Occipital lobe (tissue), 3 donors: ENCODE results near the gene FAM210A. TPM values are rescaled to one million over a fixed set of nuclear protein-coding genes. Genes with fewer than 3 reads are reported as not detected.

ENCODE experiments used
- DNase-seq: peaks from one replicate; lab custom pipeline; 2025; lab: John Stamatoyannopoulos, UW
- small RNA-seq: library from RNA; depleted of rRNA; stranded (forward); fragments of <200 nt; gene quantifications from one replicate; pipeline ENCODE3, GENCODE V24; 2014
- total RNA-seq: library from RNA; depleted of rRNA; stranded (reverse); fragments of >200 nt; gene quantifications from one replicate; pipeline ENCODE4 v1.2.3, GENCODE V29; 2014

FAM210A gene
- total RNA-seq, 1 donor from 2014 or later = 31.8 TPM

DNA sequence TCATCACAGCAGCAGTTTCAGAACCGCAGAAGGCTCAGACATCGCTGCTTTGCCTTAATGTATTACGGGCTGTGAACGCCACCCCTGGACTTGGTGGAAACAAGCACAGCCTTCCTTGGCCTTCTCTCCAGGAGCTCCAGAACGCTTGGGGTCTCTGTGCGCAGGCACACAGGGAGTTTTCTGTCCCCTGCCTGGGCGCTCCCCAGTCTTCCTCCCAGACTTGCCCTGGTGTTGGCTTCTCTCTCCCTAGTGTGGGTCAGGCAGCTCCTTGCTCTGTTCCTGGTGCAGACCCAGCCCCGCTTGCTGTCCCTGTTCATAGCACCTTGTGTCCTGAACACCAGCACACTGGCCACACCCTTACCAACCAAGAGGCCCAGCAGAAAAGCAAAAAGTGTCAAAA is 103.6 kb downstream of the FAM210A start:
- DNase-seq = no peak

DNA sequence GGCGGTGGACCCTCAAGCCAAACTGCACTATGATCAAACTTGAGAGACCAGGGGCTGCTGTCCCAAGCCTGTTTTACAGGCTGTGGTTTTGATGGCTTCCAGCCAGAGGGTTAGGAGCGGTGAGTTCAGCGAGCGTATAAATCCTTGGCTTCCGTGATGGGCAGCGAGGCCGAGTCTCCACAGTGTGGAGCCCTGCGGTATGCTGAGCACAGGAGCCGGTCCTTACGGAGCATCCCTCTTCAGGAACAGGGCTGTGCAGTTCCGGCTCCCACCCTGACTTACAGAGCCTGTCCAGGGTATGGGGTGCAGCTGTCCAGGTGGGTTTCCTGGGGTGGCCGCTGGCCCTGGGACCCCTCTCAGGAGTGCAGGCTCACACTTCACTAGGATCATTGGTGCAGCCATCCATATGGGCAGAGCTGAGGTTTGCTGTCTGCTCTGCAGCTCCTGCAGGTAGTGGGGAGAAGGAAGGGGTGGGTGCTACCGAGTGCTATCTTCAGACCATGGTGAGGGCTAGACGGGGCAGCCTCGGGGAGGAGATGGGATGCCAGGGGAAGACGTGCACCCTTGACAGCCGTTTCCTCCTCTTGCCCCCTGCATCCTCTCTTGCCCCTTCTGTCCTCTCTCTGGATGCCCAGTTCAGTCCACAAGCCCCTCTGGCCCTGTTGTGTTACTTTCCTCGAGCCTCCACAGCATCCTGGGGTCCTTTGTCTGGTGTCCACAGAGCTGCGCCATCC is 104.3 kb downstream of the FAM210A start:
- DNase-seq = no peak

DNA sequence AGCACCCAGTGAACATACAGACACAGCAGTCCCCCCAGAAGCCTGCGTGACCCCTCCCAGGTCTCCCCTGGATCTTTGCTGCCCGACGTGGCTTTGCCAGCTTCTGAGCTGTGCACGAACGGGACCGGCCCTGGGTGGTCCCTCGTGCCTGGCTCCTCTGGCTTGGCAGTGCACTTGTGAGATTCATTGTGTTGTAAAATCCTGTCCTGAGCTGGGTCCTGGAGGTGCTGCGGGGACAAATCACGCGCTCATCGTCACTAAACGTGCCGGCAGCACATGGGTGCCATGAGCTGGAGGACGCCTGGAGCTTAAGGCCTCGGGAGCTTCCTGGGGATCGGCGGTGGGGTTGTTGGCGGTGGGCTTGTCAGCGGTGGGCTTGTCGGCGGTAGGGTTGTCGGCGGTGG is 104.9 kb downstream of the FAM210A start:
- DNase-seq = no peak

DNA sequence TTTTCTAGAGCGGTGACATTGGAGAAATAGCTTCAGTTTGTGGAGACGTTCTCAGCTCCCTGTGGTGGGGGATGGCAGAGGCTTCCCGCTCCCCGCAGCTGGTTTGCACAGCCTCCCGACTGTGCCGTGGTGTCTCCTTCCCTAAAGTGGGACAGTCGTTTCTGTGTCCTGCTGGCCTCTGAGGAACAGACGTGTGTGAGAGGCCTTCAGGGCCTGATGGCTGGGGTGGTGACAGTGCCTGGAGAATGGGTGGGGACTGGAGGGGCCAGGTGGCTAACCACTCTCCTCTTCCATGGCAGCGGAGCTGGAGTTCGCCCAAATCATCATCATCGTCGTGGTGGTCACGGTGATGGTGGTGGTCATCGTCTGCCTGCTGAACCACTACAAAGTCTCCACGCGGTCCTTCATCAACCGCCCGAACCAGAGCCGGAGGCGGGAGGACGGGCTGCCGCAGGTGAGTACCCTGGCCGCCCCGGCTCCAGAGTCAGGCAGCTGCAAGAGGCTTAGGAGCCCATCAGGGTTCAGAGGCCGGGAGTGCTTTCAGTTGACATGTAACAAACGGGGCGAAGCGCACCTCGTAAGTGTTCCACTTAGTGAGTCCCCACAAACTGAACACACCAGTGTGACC is 105.4 kb downstream of the FAM210A start:
- no peak for DNase-seq

DNA sequence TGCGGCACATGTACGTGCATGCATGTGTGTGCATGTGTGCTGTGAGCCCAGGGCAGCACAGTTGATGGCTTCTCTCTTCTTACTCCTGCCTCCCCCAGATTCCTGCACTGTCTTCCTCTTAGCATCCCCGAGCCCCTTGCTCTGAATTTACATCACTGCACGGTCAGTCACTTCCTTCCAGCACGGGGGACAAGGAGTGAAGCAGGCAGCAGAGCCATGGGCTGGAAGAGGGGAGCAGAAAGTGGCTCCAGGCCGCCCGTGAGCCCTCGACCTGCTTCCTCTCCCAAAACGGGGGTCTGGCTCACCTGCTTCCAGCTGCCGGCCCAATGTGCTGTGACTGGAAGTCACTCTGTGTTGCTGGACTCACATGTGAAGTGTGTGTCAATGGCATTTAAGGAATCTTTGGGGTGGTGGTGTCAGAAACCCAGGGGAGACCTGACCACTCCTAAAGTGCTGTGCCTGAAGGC is 106.1 kb downstream of the FAM210A start:
- no peak for DNase-seq

DNA sequence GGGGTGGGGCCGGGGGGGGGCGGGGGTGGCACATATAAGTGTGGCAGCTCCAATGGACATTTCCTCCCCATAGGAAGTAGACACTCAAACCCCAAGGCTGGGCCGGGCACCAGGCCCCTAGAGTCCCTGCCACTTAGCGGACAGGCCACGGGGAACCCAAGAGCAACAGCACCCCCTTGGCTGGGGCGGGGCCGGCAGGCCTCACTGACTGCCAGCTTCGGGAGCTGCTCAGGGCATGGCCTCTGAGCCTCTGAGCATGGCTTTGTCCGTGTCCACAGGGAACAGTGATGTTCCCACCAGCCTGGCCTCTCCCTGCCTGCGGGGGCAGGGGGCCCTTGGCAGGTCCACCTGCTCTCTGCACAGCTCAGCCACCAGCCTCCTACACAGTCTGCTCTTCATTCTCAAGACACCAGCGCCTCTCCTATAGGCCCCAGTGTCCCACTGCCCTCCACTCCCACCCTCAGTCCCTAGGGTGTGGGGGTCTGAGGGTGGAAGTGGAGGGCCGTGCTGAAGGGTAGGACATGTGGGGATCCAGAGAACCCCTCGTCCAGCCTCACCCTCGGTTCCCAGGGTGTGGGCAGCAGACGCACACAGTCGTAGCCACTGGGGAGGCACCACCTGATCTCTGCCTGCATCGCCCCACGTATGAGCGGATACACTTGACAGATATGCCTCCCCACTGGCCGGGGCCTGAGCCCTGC is 106.7 kb downstream of the FAM210A start:
- no peak for DNase-seq

DNA sequence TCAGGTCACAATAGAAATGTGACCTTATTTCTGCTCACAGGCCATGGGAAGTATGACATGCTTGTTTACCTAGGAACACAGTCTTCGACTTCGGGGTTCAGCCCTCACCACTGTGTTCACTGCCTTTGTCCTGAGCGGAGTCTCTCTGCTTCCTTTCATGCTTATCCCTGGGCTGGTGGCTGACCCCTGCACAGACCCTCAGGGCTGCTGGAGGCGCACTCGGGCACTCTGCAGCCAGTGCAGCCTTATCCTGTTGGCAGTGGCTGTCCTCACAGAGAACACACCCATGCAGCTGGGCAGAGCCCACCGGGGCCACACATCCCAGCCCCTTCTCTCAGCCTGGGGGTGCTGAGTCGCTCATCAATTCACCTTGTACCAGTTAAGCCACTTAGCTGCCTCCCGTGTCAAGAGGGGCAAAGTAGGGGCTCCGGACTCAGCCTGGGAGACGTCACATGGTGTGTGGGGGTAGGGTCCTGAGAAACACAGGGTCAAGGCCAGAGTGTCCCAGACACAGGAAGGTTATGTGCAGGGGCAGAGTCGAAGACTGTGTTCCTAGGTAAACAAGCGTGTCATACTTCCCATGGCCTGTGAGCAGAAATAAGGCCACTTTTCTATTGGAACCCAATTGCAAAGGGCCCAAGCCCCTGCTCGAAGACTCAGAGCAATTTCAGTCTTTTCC is 107.5 kb downstream of the FAM210A start:
- DNase-seq = no peak

DNA sequence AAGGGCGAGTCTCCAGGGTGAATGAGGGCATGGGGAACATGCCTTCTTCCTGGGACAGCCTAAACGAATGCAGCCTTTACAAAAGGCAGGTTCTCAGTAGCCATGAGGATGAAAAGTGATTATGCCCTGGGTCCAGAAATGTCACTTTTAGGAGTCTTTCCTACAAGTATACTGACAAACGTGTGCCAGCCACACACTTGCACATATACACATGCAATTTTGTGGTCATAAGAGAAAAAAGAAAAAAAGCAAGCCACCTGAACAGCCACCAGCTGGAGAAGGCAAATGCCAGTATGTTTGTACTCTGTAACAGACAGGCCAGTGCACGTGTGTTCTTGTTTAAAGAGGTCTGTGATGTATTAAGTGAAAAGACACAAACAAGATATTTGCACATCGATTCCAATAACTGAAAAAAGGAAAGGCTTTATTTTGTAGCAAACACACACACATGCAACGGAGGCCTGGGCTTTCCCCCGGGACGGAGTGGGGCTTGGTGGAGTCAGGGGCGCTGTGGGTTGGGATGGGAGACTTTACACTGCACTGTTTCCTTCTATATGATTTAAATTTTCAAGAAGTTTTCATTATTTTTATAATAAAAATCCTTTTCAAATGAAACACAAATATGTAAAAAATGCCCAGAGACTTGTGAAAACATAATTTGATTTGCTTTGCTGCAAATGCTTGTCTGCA is 108.4 kb downstream of the FAM210A start:
- DNase-seq = no peak

DNA sequence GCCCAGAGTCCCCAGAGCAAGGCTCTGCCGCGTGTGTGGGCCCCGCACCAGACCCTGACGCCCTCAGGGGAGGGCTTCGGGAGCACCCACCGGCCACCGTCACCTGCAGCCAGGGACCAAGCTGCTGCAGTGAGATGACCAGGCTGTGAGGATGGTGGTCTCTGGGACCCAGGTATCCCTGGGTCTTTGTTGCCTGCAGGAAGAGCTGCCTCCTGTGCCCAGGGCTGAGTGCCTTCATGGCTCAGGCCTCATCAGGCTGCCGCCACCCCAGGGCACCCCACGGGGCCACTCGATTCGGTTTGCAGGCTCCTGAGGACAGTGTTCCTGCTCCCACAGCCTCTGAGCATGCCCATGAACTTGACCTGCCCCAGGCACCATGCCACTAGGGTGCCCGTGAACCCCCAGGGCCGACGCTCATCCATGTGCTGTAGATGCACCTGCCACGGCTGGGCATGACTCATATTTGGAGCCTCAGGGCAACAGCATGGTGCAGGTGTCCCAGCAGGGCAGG is 109.8 kb downstream of the FAM210A start:
- DNase-seq = no peak

DNA sequence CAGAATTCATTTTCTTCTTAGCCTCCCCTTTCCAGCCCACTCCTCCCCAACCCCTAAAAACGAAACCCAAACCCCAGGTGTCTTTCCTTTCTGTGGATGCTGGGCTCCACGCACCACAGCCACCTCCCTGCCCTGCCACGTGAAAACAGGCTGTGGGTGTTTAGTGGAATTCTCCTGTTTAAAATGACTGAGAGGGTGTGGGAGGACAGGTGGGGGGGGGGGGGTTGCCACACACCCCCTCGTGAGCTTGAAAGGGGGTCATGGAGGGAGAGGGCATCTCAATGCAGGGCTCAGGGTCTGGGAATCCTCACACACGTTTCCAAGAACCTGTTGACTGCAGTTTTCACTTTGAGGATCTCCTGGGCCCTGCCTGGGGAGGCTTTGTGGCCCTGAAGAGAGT is 110.3 kb downstream of the FAM210A start:
- DNase-seq = no peak

DNA sequence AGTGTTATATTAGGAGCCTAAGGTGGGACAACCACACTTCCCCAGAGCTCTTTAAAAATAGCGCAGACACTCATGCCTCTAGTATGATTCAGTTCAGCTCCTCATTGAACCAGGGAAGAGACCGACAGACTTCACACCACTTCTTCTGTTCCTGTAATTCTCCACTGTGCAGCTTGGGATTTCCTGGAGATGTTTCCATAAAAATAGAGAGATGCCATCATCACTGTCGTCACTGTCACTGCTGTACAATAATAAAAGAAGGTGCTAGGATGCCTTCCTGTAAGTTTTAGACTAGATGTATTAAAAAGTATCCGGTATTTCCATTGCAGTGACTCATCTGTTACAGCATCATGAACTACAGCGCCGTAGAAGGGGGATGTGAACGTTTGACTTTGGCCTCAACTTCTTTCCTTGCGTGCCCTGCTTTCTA is 110.9 kb downstream of the FAM210A start:
- DNase-seq = no peak

DNA sequence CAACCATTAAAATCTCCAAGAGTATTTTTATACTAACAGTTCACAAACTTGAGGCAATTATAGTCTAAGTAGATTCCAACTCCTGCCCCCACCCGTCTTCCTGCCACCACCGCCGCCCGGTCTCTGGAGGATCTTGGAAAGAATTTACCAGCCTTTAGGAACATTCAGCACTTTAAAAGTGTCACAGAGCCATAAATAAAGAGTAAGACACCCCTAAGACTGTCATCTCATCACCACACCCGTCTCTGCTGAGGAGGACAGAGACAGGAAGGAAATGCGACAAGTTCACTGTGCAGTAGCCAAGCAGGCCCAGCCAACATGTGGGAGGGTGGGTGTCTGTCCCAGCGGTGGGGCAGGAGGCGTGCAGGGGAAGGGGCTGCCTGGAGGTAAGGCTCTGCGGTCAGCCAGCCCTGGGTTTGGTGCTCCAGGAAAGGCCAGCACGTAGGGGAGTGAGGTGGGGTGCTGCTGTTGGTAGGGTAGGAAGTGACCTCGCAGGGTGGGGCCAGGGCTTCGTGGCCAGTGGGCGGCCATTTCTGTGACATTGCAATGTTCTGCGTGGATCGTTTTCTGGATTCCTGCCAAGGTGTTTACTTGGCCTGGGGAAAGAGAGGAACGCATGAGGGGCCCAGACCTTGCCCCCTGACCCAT is 111.6 kb downstream of the FAM210A start:
- DNase-seq = no peak

DNA sequence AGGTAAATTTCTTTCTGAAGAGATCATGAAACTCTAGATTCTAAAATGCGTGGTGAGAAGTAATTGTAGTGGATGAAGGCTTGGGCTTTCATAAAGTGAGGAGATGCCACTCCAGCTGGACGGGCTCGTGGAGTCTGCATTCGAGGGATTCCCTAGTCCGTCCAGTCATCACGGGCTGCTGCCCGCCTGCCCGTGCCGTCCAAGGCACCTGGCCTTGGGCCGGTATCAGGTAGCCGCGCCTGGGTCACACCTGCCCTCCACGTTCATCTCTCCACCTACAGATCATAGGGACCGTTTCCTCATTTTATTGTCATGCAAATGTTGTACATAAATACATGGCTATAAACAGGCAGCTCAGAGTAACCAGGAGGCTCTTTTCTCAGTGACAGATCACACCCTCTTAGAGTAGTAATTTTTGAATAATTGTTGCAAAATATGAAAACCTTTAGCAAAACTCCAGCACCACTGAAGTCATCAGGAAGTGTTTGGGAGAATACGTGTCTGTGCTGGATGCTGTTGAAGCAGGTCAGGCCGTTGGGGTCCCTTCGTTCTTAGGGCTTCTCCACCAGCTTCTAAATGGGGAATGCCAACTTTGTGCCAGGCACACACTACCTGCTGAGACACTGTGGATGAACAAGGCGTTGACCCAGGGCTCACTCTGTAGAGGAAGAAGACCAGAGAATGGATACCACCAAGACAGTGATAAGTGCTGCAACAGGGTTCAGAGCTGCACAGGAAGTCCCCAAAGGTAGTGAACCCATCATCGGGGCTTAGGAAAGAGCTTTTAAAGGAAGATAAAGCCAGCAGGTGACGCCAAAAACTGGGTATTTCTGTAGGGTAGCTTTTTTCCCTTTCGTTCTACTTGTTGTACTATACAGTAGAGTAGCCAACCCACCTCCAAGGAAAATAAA is 112.5 kb downstream of the FAM210A start:
- DNase-seq = no peak

Small RNA genes within 50 kb of the gene (small RNA-seq; reads per million reads assigned to genes)
- gene AP001525.1 = not detected
- not detected for gene RN7SL362P

Other genes starting within 250 kb of the FAM210A start
- 55.2 TPM for gene RNMT, start 115 bp upstream of the FAM210A start, total RNA-seq
- 2.2 TPM for gene MC5R, start 97.6 kb upstream of the FAM210A start, total RNA-seq
- not detected for gene MC2R, start 189.0 kb upstream of the FAM210A start, total RNA-seq